Left colon (tissue), 2 donors: ENCODE measurements around the gene TMPRSS6. TPM values are rescaled to one million over a fixed set of nuclear protein-coding genes. Genes with fewer than 3 reads are reported as not detected.
A peak's percentile ranks its signal among the peaks of the same experiment; 100 is the strongest.

ENCODE experiments used
- ATAC-seq: fragments of 200-7000 bp; cut with Tn5 transposase; one replicate; pipeline ENCODE4 v1.9.1; 2020; ENCODE audit warnings: mild to moderate bottlenecking, moderate library complexity
- DNase-seq, 2 donors: peaks; one replicate each; pipeline ENCODE4 v3.0.0-alpha.2; 2020
- intact Hi-C, 2 donors: fragments of 100-400 bp; cut with DNase I in 1 of 2; cut with micrococcal nuclease in 1 of 2; formaldehyde crosslinking; loops; one replicate each; pipeline versions ENCODE4 v1.11.2 to v1.14.0; 2022; cut with DNase I, micrococcal nuclease
- total RNA-seq, 2 donors: library from RNA; stranded (reverse); fragmentation: NEBNext Ultra II Directional; extraction: Animal tissue kit (Norgen Biotek cat#: 25700); gene quantifications; one replicate each; pipeline ENCODE4 v1.2.1, GENCODE V29; 2021
- donor health status: DM: no; HTN: no; CAD: no.
- donor health status: DM: yes; HTN: yes; CAD: no.

Gene TMPRSS6
- total RNA-seq, 2 donors from 2014 or later, result 0.56 to 3.1 TPM

DNA sequence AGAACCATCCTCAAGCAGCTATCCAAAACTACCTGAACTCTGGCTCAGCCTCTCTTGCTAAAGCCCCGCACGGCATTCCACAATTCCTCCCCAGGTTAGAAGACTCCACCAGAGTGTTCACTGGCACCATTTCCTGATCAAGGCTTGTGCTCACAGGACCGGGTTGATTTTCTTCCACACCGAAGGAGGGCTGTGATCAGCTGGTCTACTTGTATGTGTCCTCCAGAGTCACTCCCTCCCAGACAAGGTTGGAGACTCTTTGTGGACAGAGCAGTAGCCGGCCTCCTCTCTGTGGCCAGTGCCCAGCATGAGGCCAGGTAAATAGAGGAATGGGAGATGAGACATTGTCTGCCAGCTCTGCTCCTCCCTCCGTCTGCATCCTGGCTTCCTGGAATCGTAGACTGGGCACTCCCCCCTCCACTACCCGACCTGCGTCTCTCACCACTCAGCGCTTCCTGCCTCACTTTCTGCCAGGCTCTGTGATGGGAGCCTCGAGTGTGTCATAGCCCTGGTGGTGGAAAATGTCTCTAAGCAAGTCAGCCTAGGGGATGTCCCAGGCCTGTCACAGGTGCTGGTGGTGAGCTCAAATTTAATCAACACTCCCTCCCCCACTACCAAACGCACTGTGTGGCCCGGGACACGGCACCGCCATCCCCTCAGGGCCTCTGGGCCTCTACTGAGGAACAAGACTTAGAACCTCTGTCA is 12.5 kb upstream of the TMPRSS6 start:
- intact Hi-C loops, result no loop called here
- DNase-seq (peak in 1 of 2 donors; percentile 39), ATAC-seq (peak; percentile 66)

DNA sequence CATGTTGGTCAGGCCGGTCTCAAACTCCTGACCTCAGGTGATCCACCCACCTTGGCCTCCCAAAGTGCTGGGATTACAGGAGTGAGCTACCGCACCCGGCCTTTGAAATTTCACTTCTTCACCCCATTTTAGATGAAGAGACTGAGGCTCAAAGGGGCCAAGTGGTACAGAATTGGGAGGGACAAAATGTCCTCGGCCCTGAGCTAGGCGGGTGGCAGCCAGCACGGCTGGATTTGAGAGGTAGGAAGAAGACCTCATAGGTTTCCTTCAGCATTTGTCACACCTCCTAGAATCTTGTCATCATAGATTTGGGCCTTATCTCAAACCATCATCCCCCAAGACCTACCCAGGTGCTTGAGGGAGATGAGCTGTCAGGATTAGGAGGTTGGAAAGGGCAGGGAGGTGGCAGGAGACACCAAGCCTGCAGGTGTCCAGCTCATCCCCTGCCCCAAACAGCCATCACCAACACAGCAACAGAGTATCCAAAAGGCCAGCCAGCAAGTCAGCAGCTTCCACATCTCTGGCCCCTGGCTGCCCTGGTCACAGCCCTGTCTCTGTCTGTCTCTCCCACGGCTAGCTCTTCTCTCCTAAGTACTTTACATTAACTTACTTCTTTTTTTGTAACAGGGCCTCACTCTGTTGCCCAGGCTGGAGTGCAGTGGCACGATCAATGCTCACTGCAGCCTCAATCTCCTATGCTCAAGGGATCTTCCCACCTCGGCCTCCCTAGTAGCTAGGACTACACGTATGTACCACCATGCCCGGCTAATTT is 11.2 kb upstream of the TMPRSS6 start:
- ATAC-seq, result no peak
- intact Hi-C loops, result no loop called here
- DNase-seq, result no peak

GRCh38 chr22:37119872-37120271 is 10.4 kb upstream of the TMPRSS6 start:
- no peak for DNase-seq
- intact Hi-C loops, result no loop called here
- ATAC-seq, result no peak

GRCh38 chr22:37118083-37118482 is 8.6 kb upstream of the TMPRSS6 start:
- intact Hi-C loops, result no loop called here
- DNase-seq (no peak), ATAC-seq (no peak)

- intact Hi-C loops, result no loop called here
- no peak for ATAC-seq
- no peak for DNase-seq
Measured at GRCh38 chr22:37117092-37117491, 7.6 kb upstream of the TMPRSS6 start.

GRCh38 chr22:37115032-37115431 is 5.5 kb upstream of the TMPRSS6 start:
- intact Hi-C loops, result no loop called here
- DNase-seq (no peak), ATAC-seq (no peak)

DNA sequence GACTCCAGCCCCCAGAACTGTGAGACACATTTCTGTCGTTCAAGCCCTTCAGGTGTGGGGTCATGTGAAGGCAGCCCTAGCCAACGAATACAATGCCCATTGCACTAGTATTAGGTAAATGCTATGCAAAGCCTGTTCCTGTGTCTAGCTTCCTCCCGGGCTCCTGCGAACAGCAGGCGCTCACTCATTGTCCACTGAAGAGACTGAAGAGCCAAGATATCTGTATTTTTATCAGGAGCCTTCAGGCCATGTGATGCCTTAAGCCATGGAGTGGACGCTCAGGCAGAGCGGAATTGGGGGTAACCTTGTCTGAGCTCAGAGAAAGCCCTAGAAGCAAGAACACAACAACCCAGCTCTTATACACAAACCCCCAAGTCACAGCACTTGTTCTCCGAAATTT is 4.2 kb upstream of the TMPRSS6 start:
- ATAC-seq (no peak), DNase-seq (no peak)

DNA sequence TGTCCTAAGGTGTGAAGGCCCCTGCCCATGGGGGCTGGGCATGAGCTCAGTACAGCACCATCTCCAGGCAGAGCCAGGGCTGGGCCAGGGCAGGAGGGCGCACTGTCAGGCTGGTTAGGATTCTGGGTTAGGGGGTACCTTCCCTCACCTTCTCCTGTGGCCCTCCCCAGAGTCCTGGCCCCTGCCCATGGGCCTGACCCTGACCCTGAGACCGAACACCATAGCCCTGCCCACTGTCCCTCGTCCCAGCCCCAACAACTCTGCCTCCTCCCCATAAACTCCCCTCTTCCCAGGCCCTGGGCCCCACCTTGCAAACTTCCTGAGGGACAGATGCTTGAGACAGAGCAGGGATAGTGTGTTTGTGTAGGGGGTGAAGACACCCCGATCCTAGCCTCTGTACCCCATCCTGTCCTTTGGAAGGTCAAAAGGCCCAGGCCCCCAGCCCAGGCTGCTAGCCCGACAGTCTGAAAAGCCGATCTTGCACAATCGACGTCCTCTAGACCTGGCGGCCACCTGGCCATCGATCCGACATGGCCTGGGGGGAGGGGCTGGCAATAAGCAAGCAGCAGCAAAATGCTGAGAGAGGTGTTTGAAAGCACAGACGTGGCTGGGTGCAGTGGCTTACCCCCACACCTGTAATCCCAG is 2.7 kb upstream of the TMPRSS6 start:
- DNase-seq, result no peak
- no peak for ATAC-seq
- intact Hi-C loops, result no loop called here

More for the DNA sequence above, 4.2 kb upstream of the TMPRSS6 start:
- intact Hi-C loops, result no loop called here

DNA sequence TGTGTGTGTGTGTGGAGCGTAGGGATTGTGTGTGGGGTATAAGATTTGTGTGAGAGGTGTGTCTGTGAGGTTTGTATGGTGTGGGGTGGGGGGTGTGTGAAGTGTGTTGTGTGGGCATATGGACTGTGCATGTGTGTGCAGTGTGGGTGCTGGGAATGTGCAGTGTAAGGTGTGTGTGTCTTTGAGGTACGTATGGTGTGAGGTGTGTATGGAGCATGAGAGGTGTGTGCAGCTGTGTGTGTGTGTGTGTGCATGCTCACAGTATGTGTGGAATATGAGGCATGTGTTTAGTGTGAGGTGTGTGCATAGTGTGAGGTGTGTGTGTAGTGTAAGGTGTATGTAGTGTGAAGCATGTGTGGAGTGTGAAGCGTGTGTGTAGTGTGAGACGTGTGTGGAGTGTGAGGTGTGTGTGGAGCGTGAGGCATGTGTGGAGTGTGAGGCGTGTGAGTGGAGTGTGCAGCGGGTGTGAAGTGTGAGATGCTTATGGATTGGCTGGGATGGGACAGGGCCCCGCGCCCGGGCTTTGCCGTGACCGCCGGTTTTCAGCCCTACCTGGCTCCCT is 1.7 kb upstream of the TMPRSS6 start:
- intact Hi-C loops, result no loop called here
- no peak for ATAC-seq
- no peak for DNase-seq

DNA sequence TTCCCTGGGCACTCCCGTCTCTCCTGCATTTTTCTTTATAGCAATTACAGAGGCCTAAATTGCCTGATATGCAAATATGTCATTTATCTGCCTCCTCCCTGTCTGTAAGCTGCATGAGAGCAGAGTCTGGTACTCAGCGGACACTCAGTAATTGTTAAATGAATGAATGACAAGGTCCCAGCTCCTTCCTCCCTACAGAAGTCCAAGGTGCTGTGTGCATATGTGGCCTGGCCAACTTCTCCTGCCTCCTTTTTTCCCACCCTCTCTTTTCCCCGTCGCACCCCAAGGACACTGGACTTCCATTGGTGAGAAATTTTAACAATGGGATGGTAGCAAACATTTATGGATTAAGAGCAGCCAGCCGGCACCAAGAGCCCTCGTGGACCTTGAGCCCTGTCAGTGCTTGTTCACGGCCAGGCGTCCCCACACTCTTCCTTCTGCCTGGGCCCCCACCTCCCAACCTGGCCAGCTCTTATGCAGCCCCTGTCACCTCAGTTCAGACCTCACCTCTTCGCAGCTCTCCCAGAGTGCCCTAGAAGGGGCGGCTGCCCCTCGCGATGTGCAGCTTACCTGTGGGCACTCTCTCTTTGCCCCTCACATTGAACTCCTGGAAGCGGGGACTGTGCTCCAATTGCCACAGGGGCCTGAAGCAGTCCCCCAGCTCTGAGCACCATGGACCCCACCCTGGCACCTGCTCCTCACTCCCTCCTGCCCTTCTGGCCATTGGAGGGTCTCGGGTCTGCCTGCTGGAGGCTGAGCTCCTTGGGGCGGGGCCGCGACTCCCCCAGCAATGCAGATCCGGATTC is 1.5 kb downstream of the TMPRSS6 start:
- intact Hi-C loops, result no loop called here
- DNase-seq (no peak), ATAC-seq (peak; percentile 81)

DNA sequence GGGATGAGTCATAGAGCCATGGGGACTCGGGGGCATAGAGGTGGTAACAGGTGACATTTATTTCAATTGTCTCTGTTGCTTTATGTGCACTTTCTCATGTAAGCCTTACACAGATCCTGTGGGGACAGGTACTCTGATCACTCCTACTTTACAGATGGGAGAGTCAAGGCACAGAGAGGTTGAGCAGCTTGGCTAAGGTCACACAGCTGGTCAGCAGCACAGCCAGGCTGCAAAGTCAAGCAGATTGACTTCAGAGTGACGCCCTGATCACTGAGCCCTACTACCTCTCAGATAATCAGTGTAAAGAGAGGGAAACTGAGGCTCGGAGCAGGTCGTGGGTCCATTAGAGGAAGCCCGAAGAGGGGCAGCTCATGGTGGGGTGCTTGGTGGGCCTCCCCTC is 3.5 kb downstream of the TMPRSS6 start:
- DNase-seq, result no peak
- intact Hi-C loops, result no loop called here
- no peak for ATAC-seq

DNA sequence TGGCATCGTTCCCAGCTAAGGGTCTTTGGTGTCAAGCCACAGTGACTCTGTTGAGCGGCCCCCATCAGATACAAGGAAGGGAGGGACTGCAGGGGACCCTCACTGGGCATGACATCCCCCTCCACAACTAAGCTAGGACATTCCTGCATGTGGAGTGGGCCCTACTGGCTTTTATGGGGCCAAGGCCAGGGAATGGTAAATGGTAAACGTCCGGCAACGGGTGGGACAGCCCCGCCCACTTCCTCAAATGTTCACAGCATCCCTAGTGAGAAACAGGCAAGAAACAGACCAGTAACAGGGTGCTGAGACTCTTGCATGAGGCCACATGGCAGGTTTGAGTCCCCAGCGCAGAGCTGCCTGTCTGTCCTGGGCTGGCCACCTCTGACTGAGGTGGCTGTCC is 4.4 kb downstream of the TMPRSS6 start:
- intact Hi-C loops, result no loop called here
- ATAC-seq (no peak), DNase-seq (no peak)

- ATAC-seq (no peak), DNase-seq (no peak)
Measured at GRCh38 chr22:37103656-37104452, 5.7 kb downstream of the TMPRSS6 start.

GRCh38 chr22:37103151-37103550 is 6.4 kb downstream of the TMPRSS6 start:
- intact Hi-C loops, result no loop called here
- no peak for ATAC-seq
- DNase-seq, result no peak

More at GRCh38 chr22:37103656-37104452, 5.7 kb downstream of the TMPRSS6 start:
- intact Hi-C loops, result no loop called here

DNA sequence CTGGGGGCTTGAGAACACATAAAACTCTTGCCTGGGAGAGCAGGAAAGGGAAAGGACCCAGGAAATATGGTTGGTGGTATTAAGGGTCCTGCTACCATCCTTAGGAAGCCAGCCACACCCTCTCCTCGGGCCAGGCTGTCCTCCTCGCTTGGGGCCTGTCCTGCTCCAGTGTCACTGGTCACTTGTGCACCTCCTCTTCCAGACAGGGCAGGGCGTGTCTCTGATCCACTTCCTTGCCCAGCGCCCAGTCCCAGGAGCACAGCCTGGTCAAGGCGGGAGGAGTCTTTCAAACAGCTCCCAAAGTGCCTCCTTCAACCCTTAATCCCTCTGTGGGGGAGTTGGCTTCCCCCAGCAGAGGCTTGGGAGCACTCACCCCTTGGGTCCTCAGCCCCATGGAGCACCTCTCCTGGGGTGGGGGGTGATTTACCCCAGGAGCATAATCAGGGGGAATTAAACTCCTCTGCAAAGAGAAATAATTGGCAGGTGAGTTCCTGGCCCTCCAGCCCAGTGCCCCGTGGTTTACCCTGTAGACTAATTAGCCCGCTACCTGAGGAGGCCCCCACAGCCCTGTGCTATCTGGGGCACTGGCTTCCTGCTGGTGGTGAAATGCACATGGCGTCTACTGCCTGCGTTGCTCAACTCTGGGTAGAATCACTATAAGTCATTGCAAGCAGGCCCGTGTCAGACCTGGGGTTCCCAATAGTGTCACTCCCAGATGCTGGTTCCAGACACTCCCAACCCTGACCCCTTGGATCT is 8.0 kb downstream of the TMPRSS6 start:
- DNase-seq, result peak; percentile 49 to 70
- peak; percentile 83 for ATAC-seq
- intact Hi-C loops, result no loop called here

DNA sequence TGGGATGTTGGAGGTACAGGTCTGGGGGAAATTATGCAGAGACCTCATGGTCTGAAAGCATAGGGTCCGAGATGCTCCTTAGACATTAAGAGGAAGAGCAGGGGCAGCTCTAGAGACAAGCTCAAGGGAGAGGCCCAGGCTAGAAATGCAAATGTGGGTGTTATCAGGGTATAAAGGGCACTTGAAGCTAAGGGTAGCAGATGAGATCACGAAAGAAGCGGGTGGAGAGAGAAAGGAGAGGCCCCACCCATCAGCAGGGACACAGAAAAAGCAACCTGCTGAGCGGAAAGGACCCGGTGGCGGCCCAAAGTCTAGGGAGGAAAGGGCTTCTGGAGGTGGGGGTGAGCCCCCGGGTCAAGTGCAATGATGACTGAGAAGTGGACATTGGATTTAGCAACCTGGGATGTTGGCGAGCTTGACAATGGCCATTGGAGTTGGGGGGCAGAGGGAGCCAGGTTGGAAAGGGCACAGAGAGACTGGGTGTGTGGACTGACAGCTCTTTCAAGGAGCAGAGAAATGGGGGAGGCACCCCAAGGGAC is 8.9 kb downstream of the TMPRSS6 start:
- ATAC-seq (peak; percentile 95), DNase-seq (peak; percentile 38 to 48)
- intact Hi-C loops, result no loop called here

DNA sequence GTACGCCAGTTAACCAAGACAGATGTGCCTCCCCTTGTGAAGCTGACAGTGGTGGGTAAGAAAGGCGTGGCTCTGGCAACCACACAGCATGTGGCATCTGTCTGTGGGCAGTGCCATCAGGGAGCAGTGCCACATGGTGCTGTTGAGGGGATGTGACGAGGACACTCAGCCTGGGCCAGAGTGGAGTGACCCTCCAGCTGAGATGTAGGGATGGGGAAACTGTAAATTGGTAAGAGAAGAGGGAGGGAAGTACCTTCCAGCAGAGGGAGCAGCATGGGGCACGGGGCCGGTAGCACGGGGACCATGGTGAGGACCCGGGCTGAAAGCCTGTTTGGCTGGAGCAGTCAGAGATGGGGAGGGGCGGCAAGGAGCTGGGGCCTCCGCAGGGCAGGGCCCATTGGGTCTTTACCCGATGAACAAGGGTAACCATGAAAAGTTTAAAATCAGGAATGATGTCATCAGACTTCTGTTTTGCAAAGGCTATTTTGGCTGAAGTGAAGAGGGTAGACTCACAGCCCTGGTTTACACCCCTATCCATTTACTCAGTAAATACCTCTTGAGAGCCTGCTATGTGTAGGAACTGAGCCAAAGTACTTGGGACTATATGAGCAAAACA is 10.4 kb downstream of the TMPRSS6 start:
- DNase-seq, result no peak
- intact Hi-C loops, result no loop called here
- ATAC-seq, result no peak
